WTC11 (cell line): ENCODE data around the gene SLC26A11.

ENCODE experiments used
- CTCF ChIP-seq: fragments of 200-600 bp; IDR thresholded peaks from 2 replicates; pipeline ENCODE4 v1.8.0; 2022; ENCODE audit warnings: antibody characterized with exemption
- MAX ChIP-seq: sonication (generic); formaldehyde crosslinking; IDR thresholded peaks from 2 replicates; pipeline ENCODE4 v1.8.0; 2022; ENCODE audit warnings: mild to moderate bottlenecking, missing genetic modification reagents
- USF1 ChIP-seq: sonication (generic); formaldehyde crosslinking; IDR thresholded peaks from 2 replicates; pipeline ENCODE4 v1.8.0; 2022; ENCODE audit warnings: mild to moderate bottlenecking, missing genetic modification reagents

- TF ChIP-seq CTCF (no peak), USF1 (CRISPR knock-in tag) (no peak), MAX (CRISPR knock-in tag) (no peak)
These were observed 22.3 kb downstream of the SLC26A11 start for GRCh38 chr17:80242505-80242904.
